NCI-H526 (cell line): ENCODE results near the gene CASP8AP2.
"Not testable (repeated sequence)": the region's sequence is repeated elsewhere in the genome, so short reads cannot be mapped to it uniquely, and the experiment has no call there.

ENCODE experiments used
- DNase-seq, 2 experiments: peaks; one replicate each; lab custom pipeline; 2025; lab: John Stamatoyannopoulos, UW

CASP8AP2 gene

DNA sequence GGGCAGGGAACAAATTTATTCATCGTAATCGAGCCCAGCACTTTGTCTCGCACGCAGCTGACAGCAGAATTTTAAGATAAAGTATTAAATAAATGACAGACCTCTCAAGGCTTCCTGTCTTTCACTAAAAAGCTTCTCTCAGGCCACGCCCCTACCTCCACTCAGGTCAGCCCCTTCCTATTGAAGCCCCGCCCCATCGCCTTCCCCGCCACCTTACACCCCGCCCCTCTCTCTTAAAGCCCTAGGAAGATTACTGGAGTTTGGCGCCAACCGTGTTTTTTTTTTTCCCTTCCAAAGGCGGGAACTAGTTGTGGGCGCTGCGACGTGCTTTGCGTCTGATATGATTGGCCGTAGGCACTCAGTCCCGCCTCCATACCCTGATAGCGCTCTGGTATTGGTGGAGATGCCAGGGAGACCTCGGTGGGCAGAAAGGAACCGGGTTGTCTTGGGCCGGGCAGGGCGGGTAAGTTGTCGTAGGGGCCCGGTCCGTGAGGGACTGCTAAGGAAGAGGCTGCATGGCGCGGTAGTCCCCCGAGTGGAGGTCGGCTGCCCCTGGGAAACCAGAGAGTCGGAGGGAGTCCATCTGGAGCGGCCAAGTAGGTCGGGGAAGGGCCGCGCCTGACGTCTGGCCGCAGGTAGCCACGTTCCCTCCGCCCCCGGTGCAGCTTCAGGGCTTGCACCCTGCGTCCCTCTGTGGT lies at the start of gene CASP8AP2:
TSS of gene CASP8AP2 (plus strand) at position 409 of the 698 bp plus-strand sequence.
- DNase-seq, result peak; percentile 99

DNA sequence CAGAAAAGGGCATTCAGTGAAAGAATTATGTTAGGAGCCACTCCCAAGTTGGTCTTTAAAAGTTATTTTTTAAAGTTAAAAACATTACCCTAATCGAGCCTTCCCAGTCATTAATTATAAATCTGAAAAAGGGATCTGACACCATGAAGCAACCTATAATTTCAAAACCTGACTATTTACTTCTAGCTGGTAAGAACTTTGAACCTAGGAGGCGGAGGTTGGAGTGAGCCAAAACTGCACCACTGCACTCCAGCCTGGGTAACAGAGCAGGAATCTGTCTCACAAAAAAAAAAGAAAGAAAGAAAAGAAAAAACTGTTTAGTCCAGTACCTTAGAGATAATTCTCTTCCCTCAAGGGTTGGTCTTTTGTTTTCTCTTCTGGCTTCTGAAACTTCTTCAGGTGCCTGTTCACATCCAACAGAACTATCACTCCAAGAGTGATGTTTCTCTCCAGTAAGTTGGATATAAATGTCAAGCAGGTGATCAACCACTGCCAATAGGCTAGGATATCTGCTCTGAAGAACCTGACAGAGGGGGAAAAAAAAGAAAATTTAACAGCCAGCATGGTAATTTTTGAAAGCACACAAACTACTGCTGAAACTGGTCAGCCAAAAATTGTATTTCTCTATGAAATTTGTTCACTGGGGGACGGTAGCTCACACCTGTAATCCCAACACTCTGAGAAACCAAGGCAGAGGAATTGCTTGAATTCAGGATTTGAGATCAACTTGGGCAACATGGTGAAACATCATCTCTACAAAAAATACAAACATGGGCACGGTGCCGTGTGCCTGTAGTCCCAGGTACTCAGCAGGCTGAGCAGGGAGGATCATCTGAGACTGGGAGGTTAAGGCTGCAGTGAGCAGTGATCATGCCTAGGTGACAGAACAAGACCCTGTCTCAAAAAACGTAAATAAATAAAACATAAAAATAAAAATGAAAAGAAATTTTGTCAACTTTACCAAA lies 48.3 kb upstream of the CASP8AP2 start:
- no peak for DNase-seq

DNA sequence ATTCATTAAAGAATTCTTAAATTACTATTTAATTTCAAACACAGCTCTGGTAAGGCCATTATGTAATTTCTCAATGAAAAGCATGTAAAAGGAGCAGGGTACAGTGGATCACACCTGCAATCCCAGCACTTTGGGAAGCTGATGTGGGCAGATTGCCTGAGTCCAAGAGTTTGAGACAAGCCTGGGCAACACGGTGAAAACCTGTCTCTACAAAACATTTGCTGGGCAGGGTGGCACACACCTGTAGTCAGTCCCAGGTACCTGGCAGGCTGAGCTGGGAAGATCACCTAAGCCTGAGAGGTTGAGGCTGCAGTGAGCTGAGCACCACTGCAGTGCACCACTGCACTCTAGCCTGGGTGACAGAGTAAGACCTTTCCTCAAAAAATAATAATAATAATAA lies 47.5 kb upstream of the CASP8AP2 start:
- no peak for DNase-seq

- not testable (repeated sequence) for DNase-seq
These were observed 46.4 kb upstream of the CASP8AP2 start for GRCh38 chr6:89783293-89783692.

DNA sequence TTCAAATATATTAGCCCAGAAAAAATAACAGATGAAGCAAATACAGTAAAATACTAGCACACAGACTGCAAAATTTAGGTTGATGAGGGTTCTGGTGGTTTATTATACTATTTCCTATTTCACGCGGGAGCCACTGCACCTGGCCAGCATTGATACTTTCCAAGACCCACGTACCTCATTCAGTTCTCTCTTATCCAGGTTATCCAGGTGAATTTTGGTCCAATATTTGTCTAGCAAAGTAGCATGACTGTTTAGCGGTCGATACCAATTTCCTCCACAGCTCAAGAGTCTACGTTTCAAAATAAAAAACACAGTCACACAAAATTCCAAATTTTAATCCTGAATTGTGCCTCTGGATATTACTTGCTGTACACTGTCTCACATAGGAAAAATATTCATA lies 44.8 kb upstream of the CASP8AP2 start:
- DNase-seq, result no peak

DNA sequence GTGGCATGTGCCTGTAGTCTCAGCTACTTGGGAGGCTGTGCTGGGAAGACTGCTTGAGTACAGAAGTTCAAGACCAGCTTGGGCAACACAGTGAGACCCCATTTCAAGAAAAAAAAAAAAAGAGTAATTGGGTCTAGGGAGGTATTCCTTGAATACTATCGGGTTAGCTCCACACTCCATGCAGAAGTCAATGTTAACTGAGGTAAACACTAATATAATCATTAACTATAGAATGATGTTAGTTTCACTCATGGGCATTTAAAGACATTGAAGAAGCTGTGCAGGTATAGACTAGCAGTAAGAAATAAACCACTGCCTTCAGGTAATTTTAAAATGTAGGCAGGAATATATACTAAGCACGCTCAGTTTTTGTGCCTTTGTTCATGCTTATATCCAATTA lies 42.7 kb upstream of the CASP8AP2 start:
- no peak for DNase-seq

DNA sequence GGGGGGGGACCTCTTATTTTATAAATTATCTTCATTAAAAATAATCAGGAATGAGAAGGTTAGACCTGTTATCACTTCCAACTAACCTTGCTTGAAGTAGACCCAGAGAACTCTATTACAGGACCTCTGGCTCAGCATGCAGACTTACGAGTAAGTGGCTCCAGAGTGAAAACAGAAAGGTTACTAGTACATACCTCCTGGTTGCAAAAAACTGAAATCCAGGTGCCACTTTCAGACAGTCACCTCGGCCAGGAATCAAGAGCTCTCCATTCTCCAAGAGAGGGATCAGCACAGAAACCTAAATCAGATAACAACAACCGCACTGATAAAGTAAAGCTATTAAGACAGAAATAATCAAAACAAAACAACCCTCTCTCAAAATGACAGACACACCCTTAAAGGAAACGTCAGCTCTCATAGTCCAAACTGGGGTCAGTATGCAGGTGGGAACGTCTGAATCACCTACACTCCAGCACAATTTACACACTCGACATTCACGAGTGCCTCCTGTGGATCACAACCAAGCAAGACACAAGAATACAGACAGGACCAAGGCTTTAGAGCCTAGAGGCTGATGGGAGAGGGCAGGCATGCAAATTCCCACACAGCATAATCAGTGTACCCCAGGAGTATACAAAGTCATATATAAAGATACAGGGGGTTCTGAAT lies 41.9 kb upstream of the CASP8AP2 start:
- no peak for DNase-seq

- DNase-seq, result no peak
These were observed 39.7 kb upstream of the CASP8AP2 start for GRCh38 chr6:89789980-89790379.

GRCh38 chr6:89790403-89790802 lies 39.3 kb upstream of the CASP8AP2 start:
- no peak for DNase-seq

- peak; percentile 35 to 58 for DNase-seq
These were observed 36.8 kb upstream of the CASP8AP2 start for GRCh38 chr6:89792881-89793280.

- DNase-seq, result no peak
These were observed 36.1 kb upstream of the CASP8AP2 start for GRCh38 chr6:89793586-89793985.

GRCh38 chr6:89794324-89794723 lies 35.4 kb upstream of the CASP8AP2 start:
- no peak for DNase-seq

GRCh38 chr6:89797317-89797716 lies 32.4 kb upstream of the CASP8AP2 start:
- no peak for DNase-seq

DNA sequence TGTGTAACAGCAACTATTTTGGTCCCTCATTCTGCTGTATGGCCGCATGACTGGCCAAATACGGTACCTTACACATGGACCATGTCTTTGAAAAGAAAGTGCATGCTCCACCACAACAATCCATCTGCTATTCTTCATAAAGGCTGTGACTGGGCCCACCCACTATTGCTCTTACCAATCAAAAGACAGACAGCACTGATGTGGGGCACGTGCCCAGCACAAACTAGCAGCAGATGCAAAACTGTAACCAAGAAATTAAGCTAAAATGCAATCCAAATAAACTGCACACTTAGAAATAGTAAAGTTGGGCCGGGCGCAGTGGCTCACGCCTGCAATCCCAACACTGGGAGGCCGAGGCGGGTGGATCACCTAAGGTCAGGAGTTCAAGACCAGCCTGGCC lies 30.6 kb upstream of the CASP8AP2 start:
- DNase-seq, result no peak

GRCh38 chr6:89799756-89800155 lies 29.9 kb upstream of the CASP8AP2 start:
- DNase-seq, result no peak

DNA sequence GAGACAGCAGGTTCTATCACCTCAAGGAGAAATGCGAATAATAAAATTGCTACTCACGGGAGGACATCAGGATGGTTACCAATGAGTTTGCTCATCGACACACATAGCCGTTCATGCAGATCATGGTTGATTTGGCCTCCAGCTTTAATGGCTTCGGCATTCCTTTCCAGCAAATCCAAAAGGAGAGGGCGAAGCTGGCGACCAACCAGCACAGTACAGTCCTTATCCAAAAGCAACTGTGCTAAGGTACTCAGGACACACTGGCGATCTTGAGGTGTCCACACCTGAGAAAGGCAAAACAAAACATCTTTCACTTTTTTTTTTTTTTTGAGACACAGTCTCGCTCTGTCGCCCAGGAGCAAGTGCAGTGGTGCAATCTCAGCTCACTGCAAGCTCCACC lies 26.4 kb upstream of the CASP8AP2 start:
- no peak for DNase-seq

DNA sequence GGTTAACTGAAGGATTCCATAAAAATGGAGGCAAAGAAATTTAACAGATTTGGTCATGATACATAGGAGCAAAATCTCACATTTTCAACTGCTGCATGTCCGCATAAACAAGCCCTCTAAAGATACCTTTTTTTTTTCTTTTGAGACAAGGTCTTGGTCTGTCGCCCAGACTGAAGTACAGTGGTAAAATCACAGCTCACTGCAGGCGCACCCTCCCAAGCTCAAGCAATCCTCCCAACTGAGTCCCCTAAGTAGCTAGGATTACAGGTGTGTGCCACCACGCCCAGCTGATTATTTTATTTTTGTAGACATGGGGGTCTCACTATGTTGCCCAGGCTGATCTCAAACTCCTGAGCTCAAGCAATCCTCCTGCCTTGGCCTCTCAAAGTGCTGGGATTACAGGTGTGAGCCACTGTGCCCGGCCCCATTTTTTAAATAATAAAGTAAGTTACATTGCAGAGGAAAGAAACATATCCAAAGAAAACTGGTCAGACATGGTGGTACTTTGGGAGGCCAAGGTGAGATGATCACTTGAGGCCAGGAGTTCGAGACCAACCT lies 23.8 kb upstream of the CASP8AP2 start:
- no peak for DNase-seq

DNA sequence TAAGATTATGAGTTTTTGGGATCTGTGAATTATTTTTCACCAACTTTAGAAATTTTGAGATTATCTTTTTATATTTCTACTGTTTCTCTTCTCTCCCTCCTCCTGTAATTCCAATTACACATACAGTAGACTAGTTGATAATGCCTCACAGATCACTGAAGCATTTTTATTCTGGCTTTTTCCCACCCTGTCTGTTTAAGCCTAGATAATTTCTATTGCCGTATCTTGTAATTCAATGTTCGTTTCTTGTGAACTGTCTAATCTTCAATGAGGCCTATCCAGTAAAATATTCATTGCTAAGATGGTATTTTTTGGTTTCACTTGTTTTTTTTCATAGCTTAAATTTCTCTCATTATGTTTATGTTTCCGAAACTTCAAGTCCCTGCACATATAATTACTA lies 22.1 kb upstream of the CASP8AP2 start:
- DNase-seq, result no peak

DNA sequence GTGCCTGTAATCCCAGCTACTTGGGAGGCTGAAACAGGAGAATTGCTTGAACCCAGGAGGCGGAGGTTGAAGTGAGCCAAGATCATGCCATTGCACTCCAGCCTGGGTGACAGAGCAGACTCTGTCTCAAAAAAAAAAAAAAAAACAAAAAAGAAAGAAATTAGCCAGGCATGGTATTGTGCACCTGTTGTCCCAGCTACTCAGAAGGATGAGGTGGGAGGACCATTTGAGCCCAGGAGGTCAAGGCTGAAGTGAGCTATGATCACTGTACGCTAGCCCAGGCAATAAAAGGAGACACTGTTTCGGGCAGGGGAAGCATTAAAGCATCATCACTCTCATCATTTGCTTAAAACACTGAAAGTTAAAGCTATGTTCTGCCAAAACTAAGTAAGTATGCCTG lies 16.3 kb upstream of the CASP8AP2 start:
- DNase-seq, result not testable (repeated sequence)

DNA sequence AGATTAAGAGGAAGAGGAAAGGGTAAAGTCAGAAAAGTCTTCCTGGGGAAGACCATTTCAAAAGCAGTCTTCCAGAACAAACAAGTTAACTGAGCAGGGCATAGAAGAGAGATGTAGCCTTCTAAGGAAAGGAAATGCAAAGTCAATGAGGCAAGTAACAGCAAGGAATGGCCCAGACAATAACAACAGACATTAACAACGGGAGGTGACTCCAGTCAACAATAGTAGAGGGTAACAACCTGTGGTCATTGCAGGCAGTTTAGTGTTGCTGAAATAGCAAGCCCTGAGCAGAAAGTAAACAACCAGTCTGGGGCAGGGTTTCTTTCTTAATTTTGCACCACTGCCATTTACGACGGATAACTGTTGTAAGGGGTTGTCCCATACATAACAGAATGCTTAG lies 12.2 kb upstream of the CASP8AP2 start:
- DNase-seq, result no peak

- DNase-seq, result peak; percentile 59 to 69
These were observed 10.7 kb upstream of the CASP8AP2 start for GRCh38 chr6:89818977-89819335.
